Natural killer cell (primary cell): ENCODE data around the gene IDH3B. TPM values are rescaled to one million over a fixed set of nuclear protein-coding genes. Genes with fewer than 3 reads are reported as not detected.

Experiments
- ATAC-seq, 3 donors: fragments of 150-1000 bp in 2 of 3; fragments of 200-7000 bp in 1 of 3; cut with Tn5 transposase; 1 replicate in 1 of 3; 2 replicates in 2 of 3; pipeline ENCODE4 v1.10.0; 2021; ENCODE audit warnings: mild to moderate bottlenecking in 2 of 3, moderate library complexity in 2 of 3
- DNase-seq, 2 donors: peaks; one replicate each; pipeline versions ENCODE4 v3.0.0 to v3.0.0-alpha.2; 2013 to 2021; ENCODE audit warnings: mixed read lengths in 1 of 2
- H3K27ac ChIP-seq: one replicate; pipeline ENCODE4 v1.5.1; 2013; ENCODE audit warnings: mild to moderate bottlenecking, low read length
- H3K27me3 ChIP-seq: one replicate; pipeline ENCODE4 v1.6.1; 2013; ENCODE audit warnings: low read length; ENCODE audit not compliant: control insufficient read depth, insufficient read depth
- H3K36me3 ChIP-seq: one replicate; pipeline ENCODE4 v1.6.1; 2013; ENCODE audit warnings: low read length; ENCODE audit not compliant: control insufficient read depth, insufficient read depth
- H3K4me1 ChIP-seq: one replicate; pipeline ENCODE4 v1.6.1; 2013; ENCODE audit warnings: low read length; ENCODE audit not compliant: control insufficient read depth, insufficient read depth
- H3K4me3 ChIP-seq: one replicate; pipeline ENCODE4 v1.5.1; 2013; ENCODE audit warnings: low read length
- H3K9me3 ChIP-seq: one replicate; pipeline ENCODE4 v1.6.1; 2013; ENCODE audit warnings: low read length; ENCODE audit not compliant: control insufficient read depth, insufficient read depth
- H3K27ac Mint-ChIP-seq, 2 donors: one replicate each; pipeline ENCODE4 v1.8.0; 2022; ENCODE audit warnings: mild to moderate bottlenecking in 2 of 2, mixed read lengths in 2 of 2, moderate library complexity in 1 of 2
- H3K27me3 Mint-ChIP-seq, 2 donors: one replicate each; pipeline ENCODE4 v1.8.0; 2022; ENCODE audit warnings: low read depth in 2 of 2, mixed read lengths in 2 of 2
- H3K36me3 Mint-ChIP-seq: one replicate; pipeline ENCODE4 v1.8.0; 2022; ENCODE audit warnings: mixed read lengths
- H3K4me1 Mint-ChIP-seq, 2 donors: one replicate each; pipeline ENCODE4 v1.8.0; 2022; ENCODE audit warnings: mixed read lengths in 2 of 2
- H3K4me3 Mint-ChIP-seq: one replicate; pipeline ENCODE4 v1.8.0; 2022; ENCODE audit warnings: mild to moderate bottlenecking, moderate library complexity, mixed read lengths
- H3K9me3 Mint-ChIP-seq, 2 donors: one replicate each; pipeline ENCODE4 v1.8.0; 2022; ENCODE audit warnings: mixed read lengths in 2 of 2
- CTCF ChIP-seq: fragments of 200-600 bp; IDR thresholded peaks from one replicate; pipeline ENCODE4 v1.8.0; 2022; ENCODE audit warnings: antibody characterized with exemption
- WGBS: methylation state at CpG from one replicate; pipeline ENCODE4 v1.1.7; 2013; ENCODE audit warnings: missing lambda C conversion rate; ENCODE audit not compliant: insufficient coverage; 5-methylcytosine and 5-hydroxymethylcytosine counted together
- intact Hi-C: fragments of 100-400 bp; cut with micrococcal nuclease; formaldehyde crosslinking; loops from one replicate; pipeline ENCODE4 v1.14.2; 2022
- total RNA-seq, 4 donors: library from RNA; stranded (reverse); fragments of 120-200 nt in 1 of 4; gene quantifications; one replicate each; pipeline versions ENCODE4 v1.2.3 to v1.2.4, GENCODE V29; 2013 to 2022

IDH3B gene
- total RNA-seq, 3 donors from 2014 or later (not counting 1 experiment from before 2014, with no cell fraction given): 149 to 161 (median 153) TPM

DNA sequence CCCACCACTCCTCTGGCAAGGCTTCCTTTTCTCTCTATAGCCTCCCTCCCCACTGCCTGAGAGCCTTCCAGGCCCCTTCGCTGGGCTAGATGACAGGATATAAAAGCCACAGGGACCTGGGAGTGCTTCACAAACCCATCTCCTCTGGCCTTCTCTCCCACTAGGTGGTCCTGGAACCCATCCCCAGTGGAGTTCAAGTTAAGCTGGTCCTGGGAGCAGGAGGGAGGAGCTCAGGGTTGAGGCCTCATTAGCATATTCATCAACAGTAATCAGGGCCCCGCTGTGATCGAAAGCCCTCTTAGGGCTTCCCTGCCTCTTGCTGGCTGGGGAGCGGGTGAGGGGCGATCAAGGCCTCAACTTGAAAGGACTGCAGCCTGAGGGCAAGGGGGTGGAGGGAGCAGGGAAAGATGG lies 37.7 kb upstream of the IDH3B start:
- no peak overlapping the region for H3K4me3 Mint-ChIP-seq
- no peak for TF ChIP-seq CTCF
- H3K9me3 ChIP-seq: no peaks in the 10 kb centered on the region
- H3K36me3 ChIP-seq: no peaks in the 10 kb centered on the region
- no peak overlapping the region for H3K27ac ChIP-seq
- H3K4me1 Mint-ChIP-seq: no peaks in the 10 kb centered on the region
- peaks cover 0 to 10% of the 10 kb centered on the region in 2 donors for H3K27me3 Mint-ChIP-seq
- no peak overlapping the region for H3K27ac Mint-ChIP-seq
- intact Hi-C loops: no loop called here
- no peaks in the 10 kb centered on the region for H3K4me1 ChIP-seq
- H3K4me3 ChIP-seq: no peak overlapping the region
- H3K36me3 Mint-ChIP-seq: no peaks in the 10 kb centered on the region
- WGBS: 93% methylated on average over 5 of the region's 5 CpGs
- ATAC-seq (no peak), DNase-seq (no peak)
- H3K9me3 Mint-ChIP-seq: no peaks in the 10 kb centered on the region
- H3K27me3 ChIP-seq: peaks cover 2% of the 10 kb centered on the region

DNA sequence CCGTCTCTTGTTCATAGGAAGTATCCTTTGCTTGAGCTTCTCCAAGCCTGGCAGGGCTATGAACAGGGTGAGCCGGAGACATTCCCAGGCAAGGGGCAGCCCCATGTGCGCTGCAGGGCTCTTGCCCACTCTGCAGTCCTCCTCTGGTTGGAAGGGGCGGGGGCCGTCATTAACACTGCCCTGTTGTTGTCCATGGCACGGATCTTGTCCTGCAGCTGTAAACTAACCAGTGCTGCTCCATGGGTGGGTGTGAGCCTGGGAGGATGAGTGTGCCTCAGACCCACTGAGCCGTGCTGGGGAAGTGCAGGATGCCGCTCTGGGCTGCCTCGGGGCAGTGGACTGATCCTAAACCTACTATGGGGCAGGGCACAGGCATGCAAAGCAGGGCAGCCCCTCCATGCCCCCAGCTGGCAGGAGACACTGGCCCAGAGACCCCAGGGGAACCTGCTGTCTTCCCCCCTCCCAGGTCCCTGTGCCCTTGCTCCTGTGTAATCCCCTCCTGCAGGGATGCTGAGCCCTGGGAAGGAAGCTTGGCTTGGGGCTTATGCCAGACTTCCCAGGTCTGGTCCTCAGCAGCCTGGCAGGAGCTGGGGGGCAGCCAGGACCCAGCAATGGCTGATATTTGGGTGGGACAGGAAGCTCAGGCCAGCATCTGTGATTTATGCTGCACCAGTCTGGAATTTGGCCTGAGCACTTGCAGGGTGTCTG lies 37.1 kb upstream of the IDH3B start:
- Mint-ChIP-seq H3K27ac (no peak overlapping the region), H3K27me3 (peaks cover 0 to 15% of the 10 kb centered on the region in 2 donors), H3K36me3 (no peaks in the 10 kb centered on the region), H3K4me1 (peaks cover 0 to 2% of the 10 kb centered on the region in 2 donors), H3K9me3 (no peaks in the 10 kb centered on the region), H3K4me3 (no peak overlapping the region)
- no peak overlapping the region for H3K4me3 ChIP-seq
- DNase-seq: no peak
- peaks cover 2% of the 10 kb centered on the region for H3K27me3 ChIP-seq
- no peak for ATAC-seq
- no peak for TF ChIP-seq CTCF
- H3K27ac ChIP-seq: no peak overlapping the region
- 92% methylated on average over 9 of the region's 9 CpGs for WGBS
- no peaks in the 10 kb centered on the region for H3K36me3 ChIP-seq
- H3K9me3 ChIP-seq: no peaks in the 10 kb centered on the region
- H3K4me1 ChIP-seq: no peaks in the 10 kb centered on the region
- intact Hi-C loops: no loop called here

GRCh38 chr20:2699775-2700413 lies 35.9 kb upstream of the IDH3B start:
- no peaks in the 10 kb centered on the region for H3K4me1 ChIP-seq
- DNase-seq (no peak), ATAC-seq (no peak)
- 81% methylated on average over 5 of the region's 5 CpGs for WGBS
- Mint-ChIP-seq H3K27me3 (peaks cover 0 to 25% of the 10 kb centered on the region in 2 donors), H3K27ac (no peak overlapping the region), H3K4me1 (peaks cover 0 to 8% of the 10 kb centered on the region in 2 donors), H3K9me3 (no peaks in the 10 kb centered on the region), H3K36me3 (no peaks in the 10 kb centered on the region), H3K4me3 (no peak overlapping the region)
- intact Hi-C loops: no loop called here
- no peak overlapping the region for H3K27ac ChIP-seq
- TF ChIP-seq CTCF: no peak
- H3K9me3 ChIP-seq: no peaks in the 10 kb centered on the region
- no peaks in the 10 kb centered on the region for H3K36me3 ChIP-seq
- H3K4me3 ChIP-seq: no peak overlapping the region
- H3K27me3 ChIP-seq: peaks cover 13% of the 10 kb centered on the region
